GM23338 (cell line): Measurements from ENCODE around the gene KIAA1328. TPM values are rescaled to one million over a fixed set of nuclear protein-coding genes. Genes with fewer than 3 reads are reported as not detected.

Experiments
- ATAC-seq: fragments of 200-7000 bp; cut with Tn5 transposase; 3 replicates; pipeline ENCODE4 v1.9.1; 2020
- DNase-seq: peaks from one replicate; pipeline ENCODE4 v3.0.0-alpha.2; 2015; ENCODE audit warnings: low spot score
- H2AFZ ChIP-seq: fragments of 200-600 bp; sonication (generic); 2 replicates; pipeline ENCODE4 v1.8.0; 2016; ENCODE audit warnings: antibody characterized with exemption, mild to moderate bottlenecking, moderate library complexity
- H3F3A ChIP-seq: fragments of 200-600 bp; sonication (generic); replicated peaks from 2 replicates; pipeline ENCODE4 v1.8.0; 2017; ENCODE audit warnings: antibody characterized with exemption, mixed run types, low read depth
- H3K27ac ChIP-seq: fragments of 200-600 bp; sonication (generic); 2 replicates; pipeline ENCODE4 v1.6.1; 2016; ENCODE audit warnings: low read depth
- H3K27me3 ChIP-seq: fragments of 200-600 bp; sonication (generic); 2 replicates; pipeline ENCODE4 v1.8.0; 2016; ENCODE audit warnings: mild to moderate bottlenecking, mixed run types, moderate library complexity; ENCODE audit not compliant: insufficient read depth
- H3K36me3 ChIP-seq: fragments of 200-600 bp; sonication (generic); 2 replicates; pipeline ENCODE4 v1.8.0; 2016; ENCODE audit warnings: mild to moderate bottlenecking; ENCODE audit not compliant: insufficient read depth
- H3K4me1 ChIP-seq: fragments of 200-600 bp; sonication (generic); 2 replicates; pipeline ENCODE4 v1.8.0; 2016; ENCODE audit warnings: mild to moderate bottlenecking, moderate library complexity; ENCODE audit not compliant: insufficient read depth
- H3K4me2 ChIP-seq: fragments of 200-600 bp; sonication (generic); 2 replicates; pipeline ENCODE4 v1.7.1; 2017; ENCODE audit warnings: mixed run types
- H3K4me3 ChIP-seq: fragments of 200-600 bp; sonication (generic); 2 replicates; pipeline ENCODE4 v1.6.1; 2016; ENCODE audit warnings: mixed run types
- H3K79me2 ChIP-seq: fragments of 200-600 bp; sonication (generic); replicated peaks from 2 replicates; pipeline ENCODE4 v1.8.0; 2017; ENCODE audit warnings: mild to moderate bottlenecking; ENCODE audit not compliant: insufficient read depth
- H3K9me2 ChIP-seq: fragments of 200-600 bp; sonication (generic); 2 replicates; pipeline ENCODE4 v1.8.0; 2017; ENCODE audit not compliant: insufficient read depth
- H4K20me1 ChIP-seq: fragments of 200-600 bp; sonication (generic); replicated peaks from 2 replicates; pipeline ENCODE4 v1.8.0; 2017; ENCODE audit warnings: mild to moderate bottlenecking; ENCODE audit not compliant: insufficient read depth
- H3K27ac Mint-ChIP-seq: 2 replicates; pipeline ENCODE4 v1.8.0; 2020; ENCODE audit warnings: inconsistent platforms, mild to moderate bottlenecking, moderate library complexity, mixed read lengths
- H3K27me3 Mint-ChIP-seq: 3 replicates; pipeline ENCODE4 v1.8.0; 2022; ENCODE audit warnings: low read depth, mild to moderate bottlenecking, moderate library complexity, mixed read lengths, inconsistent platforms; ENCODE audit not compliant: insufficient read depth, poor library complexity
- H3K36me3 Mint-ChIP-seq: 3 replicates; pipeline ENCODE4 v1.8.0; 2021; ENCODE audit warnings: low read depth, mild to moderate bottlenecking, inconsistent platforms, moderate library complexity, mixed read lengths
- H3K4me1 Mint-ChIP-seq: 3 replicates; pipeline ENCODE4 v1.8.0; 2020; ENCODE audit warnings: mild to moderate bottlenecking, inconsistent platforms, mixed read lengths
- H3K4me3 Mint-ChIP-seq: 3 replicates; pipeline ENCODE4 v1.8.0; 2021; ENCODE audit warnings: moderate library complexity, mild to moderate bottlenecking, inconsistent platforms, mixed read lengths
- H3K9me3 Mint-ChIP-seq: 3 replicates; pipeline ENCODE4 v1.8.0; 2020; ENCODE audit warnings: moderate library complexity, mild to moderate bottlenecking, inconsistent platforms, mixed read lengths
- CREB1 ChIP-seq: fragments of 250-450 bp; sonication (Bioruptor Pico); IDR thresholded peaks from 2 replicates; pipeline ENCODE4 v1.5.0; 2020; ENCODE audit warnings: low read depth, mild to moderate bottlenecking, moderate library complexity
- EZH2 ChIP-seq: fragments of 200-600 bp; sonication (generic); IDR thresholded peaks from one replicate; pipeline ENCODE4 v1.8.0; 2017; ENCODE audit warnings: antibody characterized with exemption, mild to moderate bottlenecking, low read depth; ENCODE audit not compliant: unreplicated experiment
- EZH2phosphoT487 ChIP-seq: fragments of 200-600 bp; sonication (generic); IDR thresholded peaks from one replicate; pipeline ENCODE4 v1.8.1; 2018; ENCODE audit warnings: antibody characterized with exemption; ENCODE audit not compliant: unreplicated experiment
- JUNB ChIP-seq: IDR thresholded peaks from one replicate; pipeline ENCODE4 v1.6.1; 2016; ENCODE audit warnings: antibody characterized with exemption; ENCODE audit not compliant: unreplicated experiment
- POLR2AphosphoS5 ChIP-seq: IDR thresholded peaks from 2 replicates; pipeline ENCODE4 v1.6.1; 2016; ENCODE audit warnings: antibody characterized with exemption, low read depth
- ZNF331 ChIP-seq: fragments of 250-450 bp; sonication (Bioruptor Pico); IDR thresholded peaks from 2 replicates; pipeline ENCODE4 v1.5.0; 2020; ENCODE audit warnings: low read depth, mild to moderate bottlenecking, moderate library complexity
- polyA plus RNA-seq: library from polyadenylated mRNA; unstranded; fragments of >200 nt; fragmentation: Nextera tagmentation; extraction: Ambion mirVana; gene quantifications from 2 replicates; pipeline ENCODE4 v1.2.1, GENCODE V29; 2016
- total RNA-seq: library from RNA; depleted of rRNA; stranded (reverse); fragments of >200 nt; shearing (Covaris generic); gene quantifications from 2 replicates; pipeline ENCODE4 v1.2.3, GENCODE V29; 2014
- TF ChIP-seq, protein P1 (sequence below): IDR thresholded peaks from one replicate; pipeline ENCODE4 v1.6.1; 2018; ENCODE audit warnings: antibody characterized with exemption; ENCODE audit not compliant: unreplicated experiment
- TF ChIP-seq, protein P2 (sequence below), 2 experiments: fragments of 200-600 bp in 1 of 2; sonication (generic) in 1 of 2; conservative IDR thresholded peaks; 2 replicates each; pipeline versions ENCODE4 v1.5.1 to v1.6.1; 2016 to 2017; ENCODE audit warnings: antibody characterized with exemption in 2 of 2, low read depth in 2 of 2, mild to moderate bottlenecking in 2 of 2, moderate library complexity in 1 of 2
- TF ChIP-seq, protein P3 (sequence below): IDR thresholded peaks from 2 replicates; pipeline ENCODE4 v1.6.1; 2016; ENCODE audit warnings: antibody characterized with exemption

KIAA1328 gene
- total and polyA plus RNA-seq, 2 experiments from 2014 or later, result 5.2 to 8.4 TPM

- TF ChIP-seq, protein P1, sequence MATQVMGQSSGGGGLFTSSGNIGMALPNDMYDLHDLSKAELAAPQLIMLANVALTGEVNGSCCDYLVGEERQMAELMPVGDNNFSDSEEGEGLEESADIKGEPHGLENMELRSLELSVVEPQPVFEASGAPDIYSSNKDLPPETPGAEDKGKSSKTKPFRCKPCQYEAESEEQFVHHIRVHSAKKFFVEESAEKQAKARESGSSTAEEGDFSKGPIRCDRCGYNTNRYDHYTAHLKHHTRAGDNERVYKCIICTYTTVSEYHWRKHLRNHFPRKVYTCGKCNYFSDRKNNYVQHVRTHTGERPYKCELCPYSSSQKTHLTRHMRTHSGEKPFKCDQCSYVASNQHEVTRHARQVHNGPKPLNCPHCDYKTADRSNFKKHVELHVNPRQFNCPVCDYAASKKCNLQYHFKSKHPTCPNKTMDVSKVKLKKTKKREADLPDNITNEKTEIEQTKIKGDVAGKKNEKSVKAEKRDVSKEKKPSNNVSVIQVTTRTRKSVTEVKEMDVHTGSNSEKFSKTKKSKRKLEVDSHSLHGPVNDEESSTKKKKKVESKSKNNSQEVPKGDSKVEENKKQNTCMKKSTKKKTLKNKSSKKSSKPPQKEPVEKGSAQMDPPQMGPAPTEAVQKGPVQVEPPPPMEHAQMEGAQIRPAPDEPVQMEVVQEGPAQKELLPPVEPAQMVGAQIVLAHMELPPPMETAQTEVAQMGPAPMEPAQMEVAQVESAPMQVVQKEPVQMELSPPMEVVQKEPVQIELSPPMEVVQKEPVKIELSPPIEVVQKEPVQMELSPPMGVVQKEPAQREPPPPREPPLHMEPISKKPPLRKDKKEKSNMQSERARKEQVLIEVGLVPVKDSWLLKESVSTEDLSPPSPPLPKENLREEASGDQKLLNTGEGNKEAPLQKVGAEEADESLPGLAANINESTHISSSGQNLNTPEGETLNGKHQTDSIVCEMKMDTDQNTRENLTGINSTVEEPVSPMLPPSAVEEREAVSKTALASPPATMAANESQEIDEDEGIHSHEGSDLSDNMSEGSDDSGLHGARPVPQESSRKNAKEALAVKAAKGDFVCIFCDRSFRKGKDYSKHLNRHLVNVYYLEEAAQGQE, result no peak
- TF ChIP-seq CREB1 (CRISPR knock-in tag) (no peak), EZH2 (no peak), POLR2AphosphoS5 (no peak), EZH2phosphoT487 (no peak), ZNF331 (CRISPR knock-in tag) (no peak)
- TF ChIP-seq, protein P2, sequence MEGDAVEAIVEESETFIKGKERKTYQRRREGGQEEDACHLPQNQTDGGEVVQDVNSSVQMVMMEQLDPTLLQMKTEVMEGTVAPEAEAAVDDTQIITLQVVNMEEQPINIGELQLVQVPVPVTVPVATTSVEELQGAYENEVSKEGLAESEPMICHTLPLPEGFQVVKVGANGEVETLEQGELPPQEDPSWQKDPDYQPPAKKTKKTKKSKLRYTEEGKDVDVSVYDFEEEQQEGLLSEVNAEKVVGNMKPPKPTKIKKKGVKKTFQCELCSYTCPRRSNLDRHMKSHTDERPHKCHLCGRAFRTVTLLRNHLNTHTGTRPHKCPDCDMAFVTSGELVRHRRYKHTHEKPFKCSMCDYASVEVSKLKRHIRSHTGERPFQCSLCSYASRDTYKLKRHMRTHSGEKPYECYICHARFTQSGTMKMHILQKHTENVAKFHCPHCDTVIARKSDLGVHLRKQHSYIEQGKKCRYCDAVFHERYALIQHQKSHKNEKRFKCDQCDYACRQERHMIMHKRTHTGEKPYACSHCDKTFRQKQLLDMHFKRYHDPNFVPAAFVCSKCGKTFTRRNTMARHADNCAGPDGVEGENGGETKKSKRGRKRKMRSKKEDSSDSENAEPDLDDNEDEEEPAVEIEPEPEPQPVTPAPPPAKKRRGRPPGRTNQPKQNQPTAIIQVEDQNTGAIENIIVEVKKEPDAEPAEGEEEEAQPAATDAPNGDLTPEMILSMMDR (conservative IDR thresholded peaks at IDR 0.05; ENCODE audit: low read depth in 2 of 2), result no peak
- TF ChIP-seq, protein P3, sequence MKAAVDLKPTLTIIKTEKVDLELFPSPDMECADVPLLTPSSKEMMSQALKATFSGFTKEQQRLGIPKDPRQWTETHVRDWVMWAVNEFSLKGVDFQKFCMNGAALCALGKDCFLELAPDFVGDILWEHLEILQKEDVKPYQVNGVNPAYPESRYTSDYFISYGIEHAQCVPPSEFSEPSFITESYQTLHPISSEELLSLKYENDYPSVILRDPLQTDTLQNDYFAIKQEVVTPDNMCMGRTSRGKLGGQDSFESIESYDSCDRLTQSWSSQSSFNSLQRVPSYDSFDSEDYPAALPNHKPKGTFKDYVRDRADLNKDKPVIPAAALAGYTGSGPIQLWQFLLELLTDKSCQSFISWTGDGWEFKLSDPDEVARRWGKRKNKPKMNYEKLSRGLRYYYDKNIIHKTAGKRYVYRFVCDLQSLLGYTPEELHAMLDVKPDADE, result no peak
Measured at GRCh38 chr18:36849288-36850006, 20.5 kb downstream of the KIAA1328 start (continued).

GRCh38 chr18:36850527-36851201 is 21.7 kb downstream of the KIAA1328 start:
- Mint-ChIP-seq H3K4me1 (no peaks in the 10 kb centered on the region), H3K9me3 (no peaks in the 10 kb centered on the region)
- no peak for DNase-seq
- TF ChIP-seq, protein P2 (conservative IDR thresholded peaks at IDR 0.05; ENCODE audit: low read depth in 2 of 2), result no peak
- TF ChIP-seq JUNB (no peak), EZH2 (no peak), ZNF331 (CRISPR knock-in tag) (no peak), CREB1 (CRISPR knock-in tag) (no peak), EZH2phosphoT487 (no peak), POLR2AphosphoS5 (no peak)

More at GRCh38 chr18:36850527-36851201, 21.7 kb downstream of the KIAA1328 start:
- H3K27me3 Mint-ChIP-seq, result peaks cover 1% of the 10 kb centered on the region
- no peaks in the 10 kb centered on the region for H3K9me2 ChIP-seq
- no peaks in the 10 kb centered on the region for H3K4me1 ChIP-seq
- no peak overlapping the region for H3K4me2 ChIP-seq
- H3K27ac ChIP-seq, result no peak overlapping the region
- no peak overlapping the region for H2AFZ ChIP-seq
- no peaks in the 10 kb centered on the region for H3K36me3 ChIP-seq
- no peak overlapping the region for H3K4me3 Mint-ChIP-seq
- no peaks in the 10 kb centered on the region for H3K27me3 ChIP-seq
- H3K4me3 ChIP-seq, result no peak overlapping the region
- no peak for ATAC-seq
- no peaks in the 10 kb centered on the region for H3F3A ChIP-seq
- H4K20me1 ChIP-seq, result no peaks in the 10 kb centered on the region
- H3K36me3 Mint-ChIP-seq, result peaks cover 3% of the 10 kb centered on the region; the same call in 1 of the 3 replicates
- no peak overlapping the region for H3K27ac Mint-ChIP-seq
- H3K79me2 ChIP-seq, result no peaks in the 10 kb centered on the region
